ENCODE data around the gene LDHAL6A. TPM values are rescaled to one million over a fixed set of nuclear protein-coding genes. Genes with fewer than 3 reads are reported as not detected.

Gene LDHAL6A
- polyA plus RNA-seq, 1 donor from 2014 or later, result not detected

- Histone ChIP-seq H3K79me2 (replicated peaks; ENCODE audit: insufficient read depth, low read length) (no peaks in the 10 kb centered on the region), H3K9ac (ENCODE audit: low read length) (no peak overlapping the region), H3K4me2 (ENCODE audit: low read length) (no peak overlapping the region), H3K36me3 (ENCODE audit: insufficient read depth, low read length) (no peaks in the 10 kb centered on the region), H3K9me3 (ENCODE audit: low read length) (no peaks in the 10 kb centered on the region), H4K20me1 (ENCODE audit: insufficient read depth) (no peaks in the 10 kb centered on the region), H3K27me3 (ENCODE audit: insufficient read depth, low read depth, low read length) (no peaks in the 10 kb centered on the region), H3F3A (ENCODE audit: insufficient read depth, low read length, poor library complexity, severe bottlenecking) (no peaks in the 10 kb centered on the region), H2AFZ (ENCODE audit: low read depth, low read length) (no peak overlapping the region), H3K4me3 (ENCODE audit: low read length) (no peak overlapping the region), H3K27ac (ENCODE audit: low read length) (no peak overlapping the region), H3K9me2 (ENCODE audit: insufficient read depth, low read length) (no peaks in the 10 kb centered on the region)
- TF ChIP-seq TAF1 (IDR thresholded peaks at IDR 0.05; ENCODE audit: low read depth), result no peak
- no peak for TF ChIP-seq MXI1 (conservative IDR thresholded peaks at IDR 0.05; ENCODE audit: poor library complexity, severe bottlenecking)
- TF ChIP-seq CTCF (IDR thresholded peaks at IDR 0.05; ENCODE audit: poor library complexity, severe bottlenecking), result no peak
- TF ChIP-seq EP300 (conservative IDR thresholded peaks at IDR 0.05; ENCODE audit: poor library complexity, severe bottlenecking), result no peak
- no peak for TF ChIP-seq POLR2AphosphoS5 (IDR thresholded peaks at IDR 0.05)
- no peak for TF ChIP-seq SMC3 (conservative IDR thresholded peaks at IDR 0.05; ENCODE audit: poor library complexity)
- TF ChIP-seq RAD21 (conservative IDR thresholded peaks at IDR 0.05), result no peak
- TF ChIP-seq EZH2 (IDR thresholded peaks at IDR 0.05; ENCODE audit: borderline replicate concordance, insufficient read depth, low read length, poor library complexity, severe bottlenecking), result no peak
- no peak for TF ChIP-seq REST (IDR thresholded peaks at IDR 0.05; ENCODE audit: borderline replicate concordance)
Observed at GRCh38 chr11:18468059-18468458, 12.4 kb downstream of the LDHAL6A start.

- Histone ChIP-seq H3K4me3 (ENCODE audit: low read length) (no peak overlapping the region), H3K27me3 (ENCODE audit: insufficient read depth, low read depth, low read length) (no peaks in the 10 kb centered on the region), H3K36me3 (ENCODE audit: insufficient read depth, low read length) (no peaks in the 10 kb centered on the region), H3K9ac (ENCODE audit: low read length) (no peak overlapping the region), H2AFZ (ENCODE audit: low read depth, low read length) (no peak overlapping the region), H3K27ac (ENCODE audit: low read length) (no peak overlapping the region), H3K4me2 (ENCODE audit: low read length) (no peak overlapping the region), H3K9me2 (ENCODE audit: insufficient read depth, low read length) (no peaks in the 10 kb centered on the region), H3K79me2 (replicated peaks; ENCODE audit: insufficient read depth, low read length) (no peaks in the 10 kb centered on the region), H3F3A (ENCODE audit: insufficient read depth, low read length, poor library complexity, severe bottlenecking) (no peaks in the 10 kb centered on the region), H4K20me1 (ENCODE audit: insufficient read depth) (no peaks in the 10 kb centered on the region), H3K9me3 (ENCODE audit: low read length) (no peaks in the 10 kb centered on the region)
- no peak for TF ChIP-seq POLR2AphosphoS5 (IDR thresholded peaks at IDR 0.05)
- no peak for TF ChIP-seq MXI1 (conservative IDR thresholded peaks at IDR 0.05; ENCODE audit: poor library complexity, severe bottlenecking)
- no peak for TF ChIP-seq EZH2 (IDR thresholded peaks at IDR 0.05; ENCODE audit: borderline replicate concordance, insufficient read depth, low read length, poor library complexity, severe bottlenecking)
- TF ChIP-seq SMC3 (conservative IDR thresholded peaks at IDR 0.05; ENCODE audit: poor library complexity), result no peak
Observed at GRCh38 chr11:18468961-18469360, 13.3 kb downstream of the LDHAL6A start.

Data from neural cell (in vitro differentiated cells).